SJSA1 (cell line): Measurements from ENCODE around the gene POSTN. TPM values are rescaled to one million over a fixed set of nuclear protein-coding genes. Genes with fewer than 3 reads are reported as not detected.
A peak's percentile ranks its signal among the peaks of the same experiment; 100 is the strongest.
"Not testable (repeated sequence)": the region's sequence is repeated elsewhere in the genome, so short reads cannot be mapped to it uniquely, and the experiment has no call there.

Experiments used
- DNase-seq, 2 experiments: peaks; one replicate each; pipeline ENCODE4 v3.0.0-alpha.2; 2015 to 2020; ENCODE audit warnings: low spot score in 2 of 2, low read depth in 1 of 2
- H3K27ac ChIP-seq: fragments of 250-450 bp; sonication (Bioruptor Pico); 2 replicates; pipeline ENCODE4 v1.5.1; 2020; ENCODE audit warnings: mild to moderate bottlenecking, moderate library complexity
- H3K27me3 ChIP-seq: fragments of 250-450 bp; sonication (Bioruptor Pico); replicated peaks from 2 replicates; pipeline ENCODE4 v1.5.1; 2020; ENCODE audit warnings: mild to moderate bottlenecking, moderate library complexity
- H3K36me3 ChIP-seq: fragments of 250-450 bp; sonication (Bioruptor Pico); 2 replicates; pipeline ENCODE4 v1.5.1; 2020; ENCODE audit warnings: mild to moderate bottlenecking
- H3K4me1 ChIP-seq: fragments of 250-450 bp; sonication (Bioruptor Pico); replicated peaks from 2 replicates; pipeline ENCODE4 v1.6.1; 2021; ENCODE audit warnings: mild to moderate bottlenecking
- H3K4me3 ChIP-seq: fragments of 250-450 bp; sonication (Bioruptor Pico); 2 replicates; pipeline ENCODE4 v1.5.1; 2020; ENCODE audit warnings: mild to moderate bottlenecking
- H3K9me3 ChIP-seq: fragments of 250-450 bp; sonication (Bioruptor Pico); replicated peaks from 2 replicates; pipeline ENCODE4 v1.5.1; 2020; ENCODE audit warnings: mild to moderate bottlenecking
- total RNA-seq: library from RNA; depleted of rRNA; stranded (reverse); fragments of >200 nt; shearing (Covaris generic); gene quantifications from 2 replicates; pipeline ENCODE4 v1.2.3, GENCODE V29; 2014

POSTN gene
- total RNA-seq, 1 experiment from 2014 or later = not detected

GRCh38 chr13:37613638-37614037 is 15.1 kb upstream of the POSTN start:
- no peaks in the 10 kb centered on the region for H3K36me3 ChIP-seq
- H3K9me3 ChIP-seq = no peaks in the 10 kb centered on the region
- no peak overlapping the region for H3K27ac ChIP-seq
- peaks cover 44% of the 10 kb centered on the region for H3K4me1 ChIP-seq
- no peak overlapping the region for H3K4me3 ChIP-seq
- DNase-seq = no peak
- no peaks in the 10 kb centered on the region for H3K27me3 ChIP-seq

GRCh38 chr13:37613236-37613635 is 14.7 kb upstream of the POSTN start:
- Histone ChIP-seq H3K27me3 (no peaks in the 10 kb centered on the region), H3K4me1 (peaks cover 40% of the 10 kb centered on the region), H3K36me3 (no peaks in the 10 kb centered on the region), H3K9me3 (no peaks in the 10 kb centered on the region), H3K27ac (no peak overlapping the region), H3K4me3 (no peak overlapping the region)
- DNase-seq = no peak

GRCh38 chr13:37608750-37609339 is 10.3 kb upstream of the POSTN start:
- Histone ChIP-seq H3K4me3 (no peak overlapping the region), H3K36me3 (no peaks in the 10 kb centered on the region), H3K27me3 (no peaks in the 10 kb centered on the region), H3K27ac (no peak overlapping the region), H3K4me1 (0 out of 2 replicates have a peak, but pooled peaks cover 6% of the 10 kb centered on the region), H3K9me3 (no peaks in the 10 kb centered on the region)
- DNase-seq = no peak

DNA sequence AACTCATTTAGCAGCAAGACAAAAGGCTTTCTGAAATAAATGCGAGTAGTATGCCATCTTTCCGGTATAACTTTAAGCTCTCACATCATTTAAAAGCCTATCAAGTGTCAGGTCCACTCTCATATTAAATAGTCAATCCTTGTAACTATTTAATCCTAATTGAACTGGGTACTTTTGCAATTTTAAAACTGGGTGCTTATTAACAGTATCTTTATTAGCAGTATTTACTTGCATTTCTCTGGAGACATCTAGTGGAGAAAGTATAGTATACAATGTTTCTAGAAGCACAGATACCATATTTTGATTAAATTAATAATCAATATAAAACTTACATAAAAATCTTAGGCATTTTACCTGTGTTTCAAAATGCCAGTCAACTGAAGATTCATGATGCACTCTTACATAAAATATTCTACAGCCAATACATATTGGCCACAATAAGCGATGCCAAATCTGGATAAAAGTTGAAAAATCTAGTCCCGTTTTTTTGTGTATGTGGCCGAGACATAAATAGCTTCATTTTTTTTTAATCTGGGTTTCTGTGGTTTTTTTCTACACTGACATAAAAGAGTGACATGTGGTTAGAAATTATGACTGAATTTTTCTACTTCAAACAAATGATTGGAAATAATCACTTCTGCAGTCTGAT is 4.3 kb upstream of the POSTN start:
- DNase-seq = peak in 1 of 2 experiments; percentile 13
- Histone ChIP-seq H3K36me3 (no peaks in the 10 kb centered on the region), H3K27ac (no peak overlapping the region), H3K9me3 (no peaks in the 10 kb centered on the region), H3K4me1 (no peaks in the 10 kb centered on the region), H3K27me3 (no peaks in the 10 kb centered on the region), H3K4me3 (no peak overlapping the region)

DNA sequence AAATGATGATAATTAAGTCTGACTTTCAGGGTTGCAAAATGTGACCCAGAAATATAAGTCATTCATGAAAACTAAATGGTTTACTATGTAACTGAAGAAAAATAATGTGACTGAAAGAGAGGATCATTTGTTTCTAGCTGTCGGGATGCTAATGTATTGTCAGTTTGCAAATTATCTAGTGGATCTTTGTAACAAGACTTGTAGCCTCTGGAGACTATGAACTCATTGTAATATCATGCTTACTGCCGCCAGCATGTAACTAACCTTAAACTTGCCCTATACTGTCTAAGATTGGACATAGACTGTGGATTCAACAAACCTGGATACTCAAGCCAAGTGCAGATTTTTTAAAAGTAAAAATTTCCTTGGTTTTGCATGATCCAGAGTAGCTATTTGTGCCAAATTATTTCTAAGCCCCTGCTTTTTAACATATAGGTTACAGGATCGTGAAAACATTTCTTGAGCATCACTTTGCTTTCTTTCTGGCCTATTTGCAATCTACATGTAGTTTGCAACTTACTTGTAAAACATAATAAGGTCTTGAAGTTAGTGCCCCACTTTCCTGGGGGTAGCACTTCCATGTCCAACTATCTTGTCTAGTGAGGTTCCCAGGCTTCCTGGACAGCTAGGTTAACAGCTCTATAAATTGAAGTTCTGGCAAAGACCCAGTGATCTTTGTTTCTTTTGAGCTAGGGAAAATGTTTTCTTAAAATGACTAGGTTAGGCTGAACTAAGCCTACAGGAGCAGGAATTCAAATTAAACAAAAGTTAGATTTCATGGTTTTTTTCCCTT is 3.3 kb upstream of the POSTN start:
- Histone ChIP-seq H3K4me1 (no peaks in the 10 kb centered on the region), H3K27me3 (no peaks in the 10 kb centered on the region), H3K9me3 (no peaks in the 10 kb centered on the region), H3K27ac (no peak overlapping the region), H3K4me3 (no peak overlapping the region), H3K36me3 (no peaks in the 10 kb centered on the region)
- no peak for DNase-seq

DNA sequence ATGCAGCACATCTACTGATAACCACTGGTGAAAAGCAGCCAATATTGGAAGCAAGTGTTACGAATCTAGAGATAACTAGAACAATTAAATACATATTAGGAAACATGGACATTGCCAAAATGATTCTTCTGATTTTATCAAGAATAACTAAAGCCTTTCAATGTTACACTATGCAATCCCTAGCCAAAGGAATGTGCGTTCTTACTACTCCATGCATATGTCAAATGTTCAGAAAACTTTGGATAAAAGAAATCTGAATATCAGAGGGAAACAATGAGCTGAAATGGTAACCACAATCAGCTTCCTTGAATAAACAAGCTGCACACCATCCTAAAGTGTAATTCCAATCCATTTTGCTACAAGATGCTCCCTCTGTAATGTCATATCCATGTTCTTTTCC is 951 bp upstream of the POSTN start:
- DNase-seq = no peak

GRCh38 chr13:37597477-37598025 is 1.0 kb downstream of the POSTN start:
- no peaks in the 10 kb centered on the region for H3K9me3 ChIP-seq
- no peak overlapping the region for H3K27ac ChIP-seq
- H3K4me3 ChIP-seq = no peak overlapping the region
- no peak for DNase-seq
- H3K27me3 ChIP-seq = no peaks in the 10 kb centered on the region
- H3K36me3 ChIP-seq = no peaks in the 10 kb centered on the region
- no peaks in the 10 kb centered on the region for H3K4me1 ChIP-seq

More for the DNA sequence above, 951 bp upstream of the POSTN start:
- Histone ChIP-seq H3K4me3 (no peak overlapping the region), H3K4me1 (no peaks in the 10 kb centered on the region), H3K27me3 (no peaks in the 10 kb centered on the region), H3K27ac (no peak overlapping the region), H3K36me3 (no peaks in the 10 kb centered on the region), H3K9me3 (no peaks in the 10 kb centered on the region)

DNA sequence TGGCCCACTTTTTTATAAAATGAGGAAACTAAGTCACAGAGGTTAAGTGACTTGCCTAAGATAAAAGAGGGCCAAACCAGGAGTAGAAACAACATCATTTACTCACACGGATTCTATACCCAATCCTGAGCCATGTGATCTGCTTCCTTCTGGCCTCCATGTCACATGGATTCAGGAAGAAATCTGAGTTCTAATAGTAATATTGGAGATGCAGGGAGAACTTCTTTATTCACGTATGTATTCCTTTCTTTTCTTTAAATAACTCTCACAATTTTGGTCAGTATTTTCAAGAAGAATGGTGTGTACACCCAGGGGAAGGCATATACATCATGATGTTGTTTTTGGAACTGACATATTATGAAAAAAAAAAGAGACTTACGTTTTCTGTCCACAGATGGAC is 1.8 kb downstream of the POSTN start:
- no peak overlapping the region for H3K27ac ChIP-seq
- no peaks in the 10 kb centered on the region for H3K27me3 ChIP-seq
- no peaks in the 10 kb centered on the region for H3K9me3 ChIP-seq
- no peaks in the 10 kb centered on the region for H3K36me3 ChIP-seq
- no peak overlapping the region for H3K4me3 ChIP-seq
- H3K4me1 ChIP-seq = no peaks in the 10 kb centered on the region
- DNase-seq = no peak

DNA sequence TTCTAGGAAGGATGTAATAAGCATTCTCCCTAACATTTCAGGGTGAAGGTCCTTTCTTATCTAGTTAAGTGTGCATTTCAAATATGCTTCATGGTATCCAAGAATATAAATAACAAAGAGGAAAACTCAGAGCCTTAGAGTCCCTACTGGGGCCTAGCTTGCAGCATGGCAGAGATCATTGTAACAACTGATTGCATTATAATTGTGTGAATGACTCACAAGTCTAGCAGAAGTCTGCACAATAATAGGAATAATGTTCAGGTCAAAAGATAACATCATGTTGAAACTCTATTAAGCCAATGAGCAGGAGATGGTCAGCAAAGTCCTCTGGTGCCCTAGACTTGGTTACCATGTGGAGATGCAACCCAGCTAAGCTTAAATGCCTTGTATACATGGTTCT is 3.4 kb downstream of the POSTN start:
- Histone ChIP-seq H3K4me3 (no peak overlapping the region), H3K27me3 (no peaks in the 10 kb centered on the region), H3K27ac (no peak overlapping the region), H3K4me1 (no peaks in the 10 kb centered on the region), H3K9me3 (no peaks in the 10 kb centered on the region), H3K36me3 (no peaks in the 10 kb centered on the region)
- DNase-seq = no peak

GRCh38 chr13:37594550-37594949 is 4.0 kb downstream of the POSTN start:
- H3K9me3 ChIP-seq = no peaks in the 10 kb centered on the region
- H3K27ac ChIP-seq = no peak overlapping the region
- no peaks in the 10 kb centered on the region for H3K27me3 ChIP-seq
- H3K4me1 ChIP-seq = no peaks in the 10 kb centered on the region
- H3K36me3 ChIP-seq = no peaks in the 10 kb centered on the region
- H3K4me3 ChIP-seq = no peak overlapping the region
- no peak for DNase-seq

- H3K36me3 ChIP-seq, H3K27me3 ChIP-seq, DNase-seq: not testable (repeated sequence)
Observed at GRCh38 chr13:37589381-37589780, 9.2 kb downstream of the POSTN start.

DNA sequence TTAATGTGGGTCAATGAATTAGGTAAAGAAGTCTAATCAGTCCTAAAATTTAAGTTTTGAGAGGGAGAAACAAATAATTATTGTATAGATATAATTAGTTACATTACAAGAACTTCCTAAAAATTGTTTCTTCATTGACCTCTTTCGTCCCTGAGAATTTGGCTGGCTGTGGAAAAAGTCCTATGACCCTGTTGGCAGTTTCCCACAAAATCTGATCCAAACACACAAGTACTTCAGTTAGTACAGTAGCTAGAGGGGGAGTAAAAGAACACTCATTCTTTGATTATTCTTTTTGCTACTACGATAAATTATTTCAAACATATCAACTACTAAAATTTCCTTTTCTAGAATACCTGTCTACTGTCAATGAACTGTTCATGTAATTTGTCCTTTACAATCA is 11.3 kb downstream of the POSTN start:
- Histone ChIP-seq H3K9me3 (no peaks in the 10 kb centered on the region), H3K27me3 (no peaks in the 10 kb centered on the region), H3K27ac (no peak overlapping the region), H3K4me1 (no peaks in the 10 kb centered on the region), H3K36me3 (no peaks in the 10 kb centered on the region), H3K4me3 (no peak overlapping the region)
- no peak for DNase-seq

More at GRCh38 chr13:37589381-37589780, 9.2 kb downstream of the POSTN start:
- H3K4me1 ChIP-seq, H3K9me3 ChIP-seq, H3K4me3 ChIP-seq, H3K27ac ChIP-seq: not testable (repeated sequence)

DNA sequence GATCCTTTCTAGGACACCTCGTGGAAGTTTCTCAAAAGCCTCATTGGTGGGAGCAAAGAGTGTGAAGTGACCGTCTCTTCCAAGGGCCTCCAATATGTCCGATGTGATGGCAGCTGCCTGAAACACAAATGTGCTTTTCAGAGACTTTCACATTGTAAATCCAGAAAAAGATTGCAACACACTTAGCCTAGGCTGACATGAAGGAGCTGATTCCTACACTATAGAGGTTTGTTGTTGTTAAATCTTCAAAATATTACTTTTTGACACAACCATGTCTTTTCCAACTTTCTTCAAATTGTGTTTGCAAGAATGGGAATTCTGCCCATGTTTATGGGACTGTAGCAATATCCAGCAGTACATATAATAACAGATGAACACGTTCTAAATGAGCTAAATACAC is 12.4 kb downstream of the POSTN start:
- DNase-seq = no peak
- no peaks in the 10 kb centered on the region for H3K27me3 ChIP-seq
- no peaks in the 10 kb centered on the region for H3K36me3 ChIP-seq
- no peak overlapping the region for H3K27ac ChIP-seq
- no peaks in the 10 kb centered on the region for H3K9me3 ChIP-seq
- H3K4me1 ChIP-seq = no peaks in the 10 kb centered on the region
- no peak overlapping the region for H3K4me3 ChIP-seq

- Histone ChIP-seq H3K4me1 (no peaks in the 10 kb centered on the region), H3K4me3 (no peak overlapping the region), H3K9me3 (no peaks in the 10 kb centered on the region), H3K36me3 (no peaks in the 10 kb centered on the region), H3K27ac (no peak overlapping the region), H3K27me3 (no peaks in the 10 kb centered on the region)
- DNase-seq = no peak
Observed at GRCh38 chr13:37585541-37585940, 13.0 kb downstream of the POSTN start.
